IMR-90 (cell line): ENCODE data around the gene COL11A2. TPM values are rescaled to one million over a fixed set of nuclear protein-coding genes. Genes with fewer than 3 reads are reported as not detected.

Experiments
- ATAC-seq: fragments of 200-7000 bp; cut with Tn5 transposase; 2 replicates; pipeline ENCODE4 v1.9.1; 2020; ENCODE audit warnings: low read depth, mild to moderate bottlenecking, moderate library complexity
- BruUV-seq: library from RNA; stranded (reverse); fragments of 400-500 nt; replicated peaks from 2 replicates; lab custom pipeline; 2021; lab: Mats Ljungman, UMichigan
- CTCF ChIA-PET: fragments of 300-600 bp; formaldehyde crosslinking; extraction: SDS; loops from one replicate; lab custom pipeline; 2021; ENCODE audit warnings: antibody characterized with exemption; lab: Yijun Ruan, JAX
- POLR2A ChIA-PET: fragments of 300-600 bp; sonication (Branson Sonifier 250); formaldehyde crosslinking; loops from one replicate; lab custom pipeline; 2022; ENCODE audit warnings: antibody characterized with exemption; ENCODE audit not compliant: unreplicated experiment; lab: Charles Lee
- DNase-seq: peaks from one replicate; pipeline ENCODE4 v3.0.0; 2013
- H2AFZ ChIP-seq: replicated peaks from 2 replicates; pipeline ENCODE3; 2013; ENCODE audit warnings: low read length, mild to moderate bottlenecking; ENCODE audit not compliant: poor library complexity
- H2AK5ac ChIP-seq: 2 replicates; pipeline ENCODE4 v1.6.1; 2013; ENCODE audit warnings: low read depth, low read length, inconsistent platforms
- H2AK9ac ChIP-seq: replicated peaks from 2 replicates; pipeline ENCODE3; 2013; ENCODE audit warnings: mild to moderate bottlenecking, low read depth, low read length, moderate library complexity; ENCODE audit not compliant: poor library complexity
- H2BK120ac ChIP-seq: 2 replicates; pipeline ENCODE4 v1.6.1; 2013; ENCODE audit warnings: low read depth, low read length, inconsistent platforms
- H2BK15ac ChIP-seq: 3 replicates; pipeline ENCODE4 v1.6.1; 2013; ENCODE audit warnings: low read depth, low read length, inconsistent platforms
- H2BK20ac ChIP-seq: 2 replicates; pipeline ENCODE4 v1.6.1; 2013; ENCODE audit warnings: low read depth, mild to moderate bottlenecking, inconsistent platforms, low read length, moderate library complexity
- H2BK5ac ChIP-seq: 2 replicates; pipeline ENCODE4 v1.6.1; 2013; ENCODE audit warnings: mild to moderate bottlenecking, low read depth, low read length, inconsistent platforms; ENCODE audit not compliant: poor library complexity, severe bottlenecking
- H3K14ac ChIP-seq: replicated peaks from 2 replicates; pipeline ENCODE4 v1.6.1; 2013; ENCODE audit warnings: low read depth, low read length, inconsistent platforms
- H3K18ac ChIP-seq: 2 replicates; pipeline ENCODE4 v1.6.1; 2013; ENCODE audit warnings: low read depth, low read length, control low read depth
- H3K23ac ChIP-seq: 2 replicates; pipeline ENCODE4 v1.6.1; 2013; ENCODE audit warnings: low read depth, low read length, inconsistent platforms
- H3K27ac ChIP-seq: 2 replicates; pipeline ENCODE4 v1.5.1; 2013; ENCODE audit warnings: mild to moderate bottlenecking, control low read depth, low read length; ENCODE audit not compliant: insufficient read depth
- H3K27me3 ChIP-seq: 2 replicates; pipeline ENCODE4 v1.6.1; 2013; ENCODE audit warnings: low read length; ENCODE audit not compliant: control insufficient read depth, insufficient read depth
- H3K36me3 ChIP-seq: 2 replicates; pipeline ENCODE4 v1.6.1; 2013; ENCODE audit warnings: low read length, mixed read lengths; ENCODE audit not compliant: control insufficient read depth, insufficient read depth
- H3K4ac ChIP-seq: 2 replicates; pipeline ENCODE4 v1.6.1; 2013; ENCODE audit warnings: low read depth, low read length, inconsistent platforms
- H3K4me1 ChIP-seq: 2 replicates; pipeline ENCODE4 v1.6.1; 2013; ENCODE audit warnings: low read length, mixed read lengths; ENCODE audit not compliant: control insufficient read depth, insufficient read depth
- H3K4me2 ChIP-seq: 2 replicates; pipeline ENCODE4 v1.6.1; 2013; ENCODE audit warnings: low read depth, mild to moderate bottlenecking, control low read depth, low read length, moderate library complexity
- H3K4me3 ChIP-seq: 2 replicates; pipeline ENCODE4 v1.5.1; 2013; ENCODE audit warnings: low read depth, mild to moderate bottlenecking, control low read depth, low read length, moderate library complexity; ENCODE audit not compliant: insufficient read depth
- H3K56ac ChIP-seq: 2 replicates; pipeline ENCODE4 v1.6.1; 2013; ENCODE audit warnings: low read length, inconsistent platforms; ENCODE audit not compliant: insufficient read depth; ENCODE audit errors: extremely low read depth
- H3K79me1 ChIP-seq, 2 experiments: 2 replicates each; pipeline ENCODE4 v1.6.1; 2013; ENCODE audit warnings: low read length in 2 of 2, inconsistent platforms in 1 of 2, low read depth in 1 of 2
- H3K9ac ChIP-seq: 2 replicates; pipeline ENCODE4 v1.6.1; 2013; ENCODE audit warnings: low read depth, low read length, control low read depth
- H3K9me1 ChIP-seq: 2 replicates; pipeline ENCODE4 v1.6.1; 2013; ENCODE audit warnings: low read length, inconsistent platforms; ENCODE audit not compliant: insufficient read depth
- H3K9me3 ChIP-seq: 2 replicates; pipeline ENCODE4 v1.6.1; 2013; ENCODE audit warnings: low read length; ENCODE audit not compliant: control insufficient read depth, insufficient read depth
- H4K20me1 ChIP-seq: 2 replicates; pipeline ENCODE4 v1.6.1; 2013; ENCODE audit warnings: low read length, inconsistent platforms; ENCODE audit not compliant: insufficient read depth
- H4K5ac ChIP-seq: 2 replicates; pipeline ENCODE4 v1.6.1; 2013; ENCODE audit warnings: mild to moderate bottlenecking, low read depth, low read length, control low read depth
- H4K8ac ChIP-seq, 2 experiments: 2 replicates each; pipeline ENCODE4 v1.6.1; 2013; ENCODE audit warnings: low read depth in 2 of 2, low read length in 2 of 2, control low read depth in 1 of 2, inconsistent platforms in 1 of 2
- H4K91ac ChIP-seq: 2 replicates; pipeline ENCODE4 v1.6.1; 2013; ENCODE audit warnings: low read depth, low read length, inconsistent platforms; ENCODE audit not compliant: insufficient read depth
- BHLHE40 ChIP-seq: fragments of 150-350 bp; IDR thresholded peaks from 2 replicates; pipeline ENCODE4 v1.6.1; 2016; ENCODE audit warnings: mild to moderate bottlenecking, low read depth, low read length
- CEBPB ChIP-seq: IDR thresholded peaks from 2 replicates; pipeline ENCODE4 v1.6.1; 2012; ENCODE audit warnings: low read depth, low read length, improper control_type of control experiment
- CHD1 ChIP-seq: IDR thresholded peaks from 2 replicates; pipeline ENCODE4 v1.6.1; 2012; ENCODE audit warnings: low read depth, low read length, improper control_type of control experiment
- MAZ ChIP-seq: IDR thresholded peaks from 2 replicates; pipeline ENCODE4 v1.6.1; 2012; ENCODE audit warnings: low read depth, mild to moderate bottlenecking, low read length, improper control_type of control experiment, moderate library complexity, borderline replicate concordance
- MXI1 ChIP-seq: IDR thresholded peaks from 2 replicates; pipeline ENCODE4 v1.6.1; 2012; ENCODE audit warnings: low read depth, mild to moderate bottlenecking, low read length, moderate library complexity, borderline replicate concordance
- NFE2L2 ChIP-seq: fragments of 150-350 bp; IDR thresholded peaks from 2 replicates; pipeline ENCODE4 v1.6.1; 2016; ENCODE audit warnings: low read depth, mild to moderate bottlenecking, low read length
- POLR2A ChIP-seq: IDR thresholded peaks from 2 replicates; pipeline ENCODE4 v1.6.1; 2012; ENCODE audit warnings: mild to moderate bottlenecking, low read depth, low read length
- SMC3 ChIP-seq: fragments of 150-350 bp; IDR thresholded peaks from 2 replicates; pipeline ENCODE4 v1.6.1; 2016; ENCODE audit warnings: low read depth, mild to moderate bottlenecking, antibody characterized with exemption, low read length, moderate library complexity
- USF2 ChIP-seq: fragments of 150-350 bp; IDR thresholded peaks from 2 replicates; pipeline ENCODE4 v1.6.1; 2017; ENCODE audit warnings: mild to moderate bottlenecking, antibody characterized with exemption, low read length, low read depth
- WGBS, 2 experiments: methylation state at CpG; one replicate each; pipeline versions ENCODE4 v1.1.5 to v1.1.7; 2013; ENCODE audit warnings: missing lambda C conversion rate in 2 of 2; ENCODE audit not compliant: insufficient read length in 1 of 2; ENCODE audit errors: extremely low coverage in 2 of 2; 5-methylcytosine and 5-hydroxymethylcytosine counted together
- dilution Hi-C: fragments of 300-500 bp; cut with HindIII; formaldehyde crosslinking; loops from one replicate; pipeline ENCODE4 v1.14.3; 2018; ENCODE audit warnings: low sequenced_read_pairs; ENCODE audit not compliant: unreplicated experiment
- in situ Hi-C: fragments of 300-500 bp; cut with MboI; formaldehyde crosslinking; loops from 3 replicates; pipeline ENCODE4 v1.14.3; 2019; ENCODE audit warnings: low sequenced_read_pairs, inconsistent platforms, mixed read lengths
- intact Hi-C: fragments of 100-400 bp; cut with micrococcal nuclease; formaldehyde crosslinking; loops from 2 replicates; pipeline ENCODE4 v1.10.0; 2022
- polyA plus RNA-seq, 3 experiments: library from polyadenylated mRNA; depleted of rRNA; stranded (reverse); fragments of >200 nt; gene quantifications; 2 replicates each; pipeline ENCODE4 v1.2.3, GENCODE V29; 2012; ENCODE audit warnings: low replicate concordance in 1 of 3
- total RNA-seq: library from RNA; depleted of rRNA; stranded (reverse); fragments of >200 nt; gene quantifications from 2 replicates; pipeline ENCODE4 v1.2.3, GENCODE V29; 2012

COL11A2 gene
- total and polyA plus RNA-seq, 2 of the 4 experiments (the other 2 are of a cell fraction) = under 0.01 to 0.38 TPM

- H2AK9ac ChIP-seq = no peak overlapping the region
- H3K27me3 ChIP-seq = peaks cover 7% of the 10 kb centered on the region
- H3K9me1 ChIP-seq = peaks cover 5% of the 10 kb centered on the region; the same call in 1 of the 2 replicates
- H3K9ac ChIP-seq = no peak overlapping the region
- TF ChIP-seq NFE2L2 = no peak
- no peak for TF ChIP-seq CHD1
- no peak for TF ChIP-seq BHLHE40
- no peak for TF ChIP-seq SMC3
- no peak for TF ChIP-seq POLR2A
- no peak for TF ChIP-seq CEBPB
- no peak for TF ChIP-seq MXI1
- no peak for TF ChIP-seq MAZ
- TF ChIP-seq USF2 = no peak
- no peak overlapping the region for H3K18ac ChIP-seq
- no peak overlapping the region for H3K4me2 ChIP-seq
- no peak overlapping the region for H2BK5ac ChIP-seq
- peaks cover 6% of the 10 kb centered on the region for H3K4me1 ChIP-seq
- no peak for ATAC-seq
- no peak for DNase-seq
- H4K91ac ChIP-seq = no peak overlapping the region
- H4K5ac ChIP-seq = no peak overlapping the region
- intact Hi-C loops = no loop called here
- ChIA-PET POLR2A (no interaction called here), CTCF (no interaction called here)
- H3K4me3 ChIP-seq = no peak overlapping the region
- dilution Hi-C loops = no loop called here
- H3K36me3 ChIP-seq = no peaks in the 10 kb centered on the region
- no peak overlapping the region for H3K27ac ChIP-seq
- 33% methylated on average over 1 of the region's 6 CpGs; no CpG with 5 or more reads in 1 of the 2 experiments for WGBS, 2 experiments
- no peak overlapping the region for H4K8ac ChIP-seq
- no peak overlapping the region for H2BK20ac ChIP-seq
- in situ Hi-C loops = loop anchor here (10.0 kb wide), 1 partner anchor 152 kb away; no protein-coding TSS in a partner anchor
- H3K9me3 ChIP-seq = no peaks in the 10 kb centered on the region
- no peaks in the 10 kb centered on the region for H4K20me1 ChIP-seq
- no peaks in the 10 kb centered on the region for H3K79me1 ChIP-seq
- H2BK120ac ChIP-seq = no peak overlapping the region
- no peak overlapping the region for H2BK15ac ChIP-seq
- no peak overlapping the region for H2AK5ac ChIP-seq
- BruUV-seq = no TSS peak
- H3K56ac ChIP-seq = no peak overlapping the region
- no peak overlapping the region for H2AFZ ChIP-seq
- no peak overlapping the region for H3K23ac ChIP-seq
- H3K14ac ChIP-seq = no peak overlapping the region
- H3K4ac ChIP-seq = no peak overlapping the region
Observed at GRCh38 chr6:33166363-33166762, 25.9 kb downstream of the COL11A2 start.
